OCI-LY7 (cell line): ENCODE measurements around the gene PCP2. TPM values are rescaled to one million over a fixed set of nuclear protein-coding genes. Genes with fewer than 3 reads are reported as not detected.

Experiments used
- BruUV-seq: library from RNA; stranded (reverse); fragments of 400-500 nt; replicated peaks from 2 replicates; lab custom pipeline; 2021; lab: Mats Ljungman, UMichigan
- CTCF ChIA-PET: fragments of 300-600 bp; sonication (Branson Sonifier 250); formaldehyde crosslinking; loops from one replicate; lab custom pipeline; 2022; ENCODE audit warnings: antibody characterized with exemption; ENCODE audit not compliant: unreplicated experiment; lab: Charles Lee
- POLR2A ChIA-PET: fragments of 300-600 bp; sonication (Branson Sonifier 250); formaldehyde crosslinking; loops from one replicate; lab custom pipeline; 2022; ENCODE audit warnings: antibody characterized with exemption; lab: Charles Lee
- DNase-seq: peaks from one replicate; pipeline ENCODE4 v3.0.0-alpha.2; 2015; ENCODE audit warnings: low spot score
- H2AFZ ChIP-seq: fragments of 200-600 bp; sonication (generic), shearing (Covaris generic); 2 replicates; pipeline ENCODE4 v1.6.1; 2014; ENCODE audit warnings: mild to moderate bottlenecking, antibody characterized with exemption, low read length, moderate library complexity
- H3K27ac ChIP-seq: fragments of 200-600 bp; sonication (generic); 2 replicates; pipeline ENCODE4 v1.5.1; 2014; ENCODE audit warnings: mixed run types, low read depth, mild to moderate bottlenecking, moderate library complexity, low read length, inconsistent platforms; ENCODE audit not compliant: poor library complexity, severe bottlenecking
- H3K36me3 ChIP-seq: fragments of 200-600 bp; sonication (generic); 2 replicates; pipeline ENCODE4 v1.6.1; 2014; ENCODE audit warnings: mild to moderate bottlenecking, antibody characterized with exemption, low read length, moderate library complexity, mixed read lengths; ENCODE audit not compliant: insufficient read depth
- H3K4me1 ChIP-seq: fragments of 200-600 bp; sonication (generic); 2 replicates; pipeline ENCODE4 v1.5.1; 2014; ENCODE audit warnings: mild to moderate bottlenecking, low read length; ENCODE audit not compliant: insufficient read depth, poor library complexity, severe bottlenecking
- H3K4me2 ChIP-seq: fragments of 200-600 bp; sonication (generic); 2 replicates; pipeline ENCODE4 v1.6.1; 2014; ENCODE audit warnings: mild to moderate bottlenecking, low read length
- H3K4me3 ChIP-seq: fragments of 200-600 bp; sonication (generic); 2 replicates; pipeline ENCODE4 v1.5.1; 2014; ENCODE audit warnings: mild to moderate bottlenecking, low read depth, low read length; ENCODE audit not compliant: poor library complexity, severe bottlenecking
- H3K79me2 ChIP-seq: fragments of 200-600 bp; sonication (generic); 2 replicates; pipeline ENCODE4 v1.6.1; 2016; ENCODE audit warnings: low read depth, mild to moderate bottlenecking, low read length, moderate library complexity, mixed read lengths; ENCODE audit not compliant: insufficient read depth
- H3K9me2 ChIP-seq: fragments of 200-600 bp; sonication (generic); 2 replicates; pipeline ENCODE4 v1.6.1; 2016; ENCODE audit warnings: mild to moderate bottlenecking, low read length, mixed read lengths; ENCODE audit not compliant: insufficient read depth
- H3K9me3 ChIP-seq: fragments of 200-600 bp; sonication (generic); 2 replicates; pipeline ENCODE4 v1.6.1; 2014; ENCODE audit warnings: mild to moderate bottlenecking, mixed run types, low read length, mixed read lengths
- H4K20me1 ChIP-seq: fragments of 200-600 bp; sonication (generic); 2 replicates; pipeline ENCODE4 v1.6.1; 2014; ENCODE audit warnings: mild to moderate bottlenecking, antibody characterized with exemption, low read length, moderate library complexity, mixed read lengths; ENCODE audit not compliant: insufficient read depth
- EZH2phosphoT487 ChIP-seq: fragments of 200-600 bp; sonication (generic); IDR thresholded peaks from 2 replicates; pipeline ENCODE4 v1.6.1; 2018; ENCODE audit warnings: low read depth, borderline replicate concordance, mild to moderate bottlenecking, mixed run types, antibody characterized with exemption, low read length, moderate library complexity, mixed read lengths
- intact Hi-C: fragments of 100-400 bp; cut with micrococcal nuclease; formaldehyde crosslinking; loops from one replicate; pipeline ENCODE4 v1.10.0; 2022; ENCODE audit not compliant: unreplicated experiment
- total RNA-seq, 2 experiments: library from RNA; depleted of rRNA in 1 of 2; stranded (reverse); fragments of >200 nt in 1 of 2; shearing (Covaris generic) in 1 of 2; gene quantifications; 2 replicates each; pipeline ENCODE4 v1.2.3, GENCODE V29; 2014 to 2022
- TF ChIP-seq, protein P1 (sequence below): fragments of 200-600 bp; sonication (generic); conservative IDR thresholded peaks from 2 replicates; pipeline ENCODE4 v1.5.1; 2014; ENCODE audit warnings: mild to moderate bottlenecking, antibody characterized with exemption, low read length, moderate library complexity, mixed read lengths

PCP2 gene
- total RNA-seq, 2 experiments from 2014 or later: 0.82 to 2.0 TPM

DNA sequence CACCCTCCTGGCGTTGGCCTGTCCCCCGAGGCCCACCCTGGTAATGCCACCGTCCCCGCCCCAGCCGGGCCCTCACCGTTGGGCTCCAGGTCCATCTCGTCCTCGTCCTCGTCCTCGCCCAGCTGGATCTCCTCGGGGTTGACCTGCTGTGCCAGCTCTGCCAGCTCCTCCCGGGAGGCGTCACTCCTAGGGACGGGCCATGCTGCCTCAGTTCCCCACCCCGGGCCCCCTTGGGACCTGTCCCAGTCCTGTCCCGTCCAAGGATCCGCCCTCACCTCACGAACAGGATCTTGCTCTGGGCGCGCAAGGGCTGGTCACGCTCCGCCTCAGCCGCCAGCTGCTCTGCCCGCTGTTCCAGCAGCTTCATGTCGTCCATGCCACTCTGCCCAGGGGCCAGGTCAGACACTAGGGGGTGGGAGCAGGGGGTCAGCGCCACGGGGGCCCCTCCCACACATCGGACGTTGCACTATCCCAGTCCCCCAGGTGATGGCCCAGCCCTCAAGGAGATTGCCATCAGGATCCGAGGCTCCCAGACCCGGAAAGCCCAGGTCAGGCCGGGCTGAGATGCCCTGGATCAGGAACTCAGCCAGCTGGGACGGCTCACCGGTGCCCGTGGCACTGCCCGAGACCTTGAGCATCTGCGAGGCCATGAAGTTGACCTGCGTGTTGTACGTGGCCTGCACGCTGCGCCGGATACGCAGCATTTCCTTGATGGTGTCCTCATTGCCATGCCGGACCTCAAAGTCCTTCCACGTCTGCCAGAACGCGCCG, 13.7 kb downstream of the PCP2 start:
- TF ChIP-seq, protein P1, sequence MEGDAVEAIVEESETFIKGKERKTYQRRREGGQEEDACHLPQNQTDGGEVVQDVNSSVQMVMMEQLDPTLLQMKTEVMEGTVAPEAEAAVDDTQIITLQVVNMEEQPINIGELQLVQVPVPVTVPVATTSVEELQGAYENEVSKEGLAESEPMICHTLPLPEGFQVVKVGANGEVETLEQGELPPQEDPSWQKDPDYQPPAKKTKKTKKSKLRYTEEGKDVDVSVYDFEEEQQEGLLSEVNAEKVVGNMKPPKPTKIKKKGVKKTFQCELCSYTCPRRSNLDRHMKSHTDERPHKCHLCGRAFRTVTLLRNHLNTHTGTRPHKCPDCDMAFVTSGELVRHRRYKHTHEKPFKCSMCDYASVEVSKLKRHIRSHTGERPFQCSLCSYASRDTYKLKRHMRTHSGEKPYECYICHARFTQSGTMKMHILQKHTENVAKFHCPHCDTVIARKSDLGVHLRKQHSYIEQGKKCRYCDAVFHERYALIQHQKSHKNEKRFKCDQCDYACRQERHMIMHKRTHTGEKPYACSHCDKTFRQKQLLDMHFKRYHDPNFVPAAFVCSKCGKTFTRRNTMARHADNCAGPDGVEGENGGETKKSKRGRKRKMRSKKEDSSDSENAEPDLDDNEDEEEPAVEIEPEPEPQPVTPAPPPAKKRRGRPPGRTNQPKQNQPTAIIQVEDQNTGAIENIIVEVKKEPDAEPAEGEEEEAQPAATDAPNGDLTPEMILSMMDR: no peak
- TF ChIP-seq EZH2phosphoT487: no peak
- Histone ChIP-seq H3K79me2 (no peaks in the 10 kb centered on the region), H2AFZ (no peak overlapping the region), H3K36me3 (peaks cover 32% of the 10 kb centered on the region), H3K27ac (no peak overlapping the region), H4K20me1 (no peaks in the 10 kb centered on the region), H3K4me1 (no peaks in the 10 kb centered on the region), H3K9me3 (no peaks in the 10 kb centered on the region), H3K4me3 (no peak overlapping the region), H3K4me2 (no peak overlapping the region), H3K9me2 (no peaks in the 10 kb centered on the region)
- no TSS peak for BruUV-seq
- DNase-seq: no peak
- POLR2A ChIA-PET: no interaction called here
- intact Hi-C loops: no loop called here
- CTCF ChIA-PET: no interaction called here

- Histone ChIP-seq H3K4me3 (no peak overlapping the region), H2AFZ (no peak overlapping the region), H3K4me1 (no peaks in the 10 kb centered on the region), H3K9me2 (no peaks in the 10 kb centered on the region), H3K9me3 (no peaks in the 10 kb centered on the region), H3K4me2 (no peak overlapping the region), H3K79me2 (no peaks in the 10 kb centered on the region), H3K36me3 (peaks cover 32% of the 10 kb centered on the region), H3K27ac (no peak overlapping the region), H4K20me1 (no peaks in the 10 kb centered on the region)
- POLR2A ChIA-PET: no interaction called here
- intact Hi-C loops: no loop called here
- no TSS peak for BruUV-seq
- CTCF ChIA-PET: no interaction called here
- no peak for TF ChIP-seq EZH2phosphoT487
- TF ChIP-seq, protein P1: no peak
- DNase-seq: no peak
Measured at GRCh38 chr19:7618771-7619510, 14.6 kb downstream of the PCP2 start.
